ENCODE measurements around the gene LPAR6.

- TF ChIP-seq, protein P1, sequence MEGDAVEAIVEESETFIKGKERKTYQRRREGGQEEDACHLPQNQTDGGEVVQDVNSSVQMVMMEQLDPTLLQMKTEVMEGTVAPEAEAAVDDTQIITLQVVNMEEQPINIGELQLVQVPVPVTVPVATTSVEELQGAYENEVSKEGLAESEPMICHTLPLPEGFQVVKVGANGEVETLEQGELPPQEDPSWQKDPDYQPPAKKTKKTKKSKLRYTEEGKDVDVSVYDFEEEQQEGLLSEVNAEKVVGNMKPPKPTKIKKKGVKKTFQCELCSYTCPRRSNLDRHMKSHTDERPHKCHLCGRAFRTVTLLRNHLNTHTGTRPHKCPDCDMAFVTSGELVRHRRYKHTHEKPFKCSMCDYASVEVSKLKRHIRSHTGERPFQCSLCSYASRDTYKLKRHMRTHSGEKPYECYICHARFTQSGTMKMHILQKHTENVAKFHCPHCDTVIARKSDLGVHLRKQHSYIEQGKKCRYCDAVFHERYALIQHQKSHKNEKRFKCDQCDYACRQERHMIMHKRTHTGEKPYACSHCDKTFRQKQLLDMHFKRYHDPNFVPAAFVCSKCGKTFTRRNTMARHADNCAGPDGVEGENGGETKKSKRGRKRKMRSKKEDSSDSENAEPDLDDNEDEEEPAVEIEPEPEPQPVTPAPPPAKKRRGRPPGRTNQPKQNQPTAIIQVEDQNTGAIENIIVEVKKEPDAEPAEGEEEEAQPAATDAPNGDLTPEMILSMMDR (conservative IDR thresholded peaks at IDR 0.05; ENCODE audit: low read length): no peak
- no peak for TF ChIP-seq EZH2phosphoT487 (IDR thresholded peaks at IDR 0.05; ENCODE audit: borderline replicate concordance)
Observed at GRCh38 chr13:48393030-48393697, 19.7 kb downstream of the LPAR6 start.
